Nephron progenitor cell (in vitro differentiated cells): ENCODE measurements around the gene KIF3B.
A peak's percentile ranks its signal among the peaks of the same experiment; 100 is the strongest.

Experiments
- DNase-seq: peaks from one replicate; pipeline ENCODE4 v3.0.0; 2021
- H3K27ac Mint-ChIP-seq: 2 replicates; pipeline ENCODE4 v1.8.0; 2021; ENCODE audit warnings: mild to moderate bottlenecking, moderate library complexity, mixed read lengths
- H3K27me3 Mint-ChIP-seq: 2 replicates; pipeline ENCODE4 v1.8.0; 2021; ENCODE audit warnings: mild to moderate bottlenecking, low read depth, mixed read lengths; ENCODE audit not compliant: poor library complexity
- H3K36me3 Mint-ChIP-seq: 2 replicates; pipeline ENCODE4 v1.8.0; 2021; ENCODE audit warnings: low read depth, mixed read lengths
- H3K4me1 Mint-ChIP-seq: 2 replicates; pipeline ENCODE4 v1.8.0; 2021; ENCODE audit warnings: mixed read lengths
- H3K4me3 Mint-ChIP-seq: 2 replicates; pipeline ENCODE4 v1.8.0; 2021; ENCODE audit warnings: mild to moderate bottlenecking, moderate library complexity, mixed read lengths
- H3K9me3 Mint-ChIP-seq: 2 replicates; pipeline ENCODE4 v1.8.0; 2021; ENCODE audit warnings: mild to moderate bottlenecking, moderate library complexity, mixed read lengths
- TF ChIP-seq, protein P1 (sequence below): fragments of 200-600 bp; sonication (generic); IDR thresholded peaks from 2 replicates; pipeline ENCODE4 v1.5.0; 2021; ENCODE audit warnings: antibody characterized with exemption

KIF3B gene

GRCh38 chr20:32291166-32291565 is 13.7 kb downstream of the KIF3B start:
- Mint-ChIP-seq H3K4me1 (peaks cover 10% of the 10 kb centered on the region), H3K27ac (no peak overlapping the region), H3K36me3 (peaks cover 5% of the 10 kb centered on the region), H3K4me3 (no peak overlapping the region), H3K27me3 (no peaks in the 10 kb centered on the region), H3K9me3 (no peaks in the 10 kb centered on the region)
- TF ChIP-seq, protein P1, sequence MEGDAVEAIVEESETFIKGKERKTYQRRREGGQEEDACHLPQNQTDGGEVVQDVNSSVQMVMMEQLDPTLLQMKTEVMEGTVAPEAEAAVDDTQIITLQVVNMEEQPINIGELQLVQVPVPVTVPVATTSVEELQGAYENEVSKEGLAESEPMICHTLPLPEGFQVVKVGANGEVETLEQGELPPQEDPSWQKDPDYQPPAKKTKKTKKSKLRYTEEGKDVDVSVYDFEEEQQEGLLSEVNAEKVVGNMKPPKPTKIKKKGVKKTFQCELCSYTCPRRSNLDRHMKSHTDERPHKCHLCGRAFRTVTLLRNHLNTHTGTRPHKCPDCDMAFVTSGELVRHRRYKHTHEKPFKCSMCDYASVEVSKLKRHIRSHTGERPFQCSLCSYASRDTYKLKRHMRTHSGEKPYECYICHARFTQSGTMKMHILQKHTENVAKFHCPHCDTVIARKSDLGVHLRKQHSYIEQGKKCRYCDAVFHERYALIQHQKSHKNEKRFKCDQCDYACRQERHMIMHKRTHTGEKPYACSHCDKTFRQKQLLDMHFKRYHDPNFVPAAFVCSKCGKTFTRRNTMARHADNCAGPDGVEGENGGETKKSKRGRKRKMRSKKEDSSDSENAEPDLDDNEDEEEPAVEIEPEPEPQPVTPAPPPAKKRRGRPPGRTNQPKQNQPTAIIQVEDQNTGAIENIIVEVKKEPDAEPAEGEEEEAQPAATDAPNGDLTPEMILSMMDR = no peak
- no peak for DNase-seq

- no peak for DNase-seq
- Mint-ChIP-seq H3K36me3 (peaks cover 5% of the 10 kb centered on the region), H3K27me3 (no peaks in the 10 kb centered on the region), H3K4me3 (no peak overlapping the region), H3K4me1 (peaks cover 10% of the 10 kb centered on the region), H3K9me3 (no peaks in the 10 kb centered on the region), H3K27ac (no peak overlapping the region)
- TF ChIP-seq, protein P1 = no peak
Measured at GRCh38 chr20:32292548-32292947, 15.1 kb downstream of the KIF3B start.

GRCh38 chr20:32294071-32294470 is 16.6 kb downstream of the KIF3B start:
- Mint-ChIP-seq H3K9me3 (no peaks in the 10 kb centered on the region), H3K27ac (peak overlapping the region; percentile 29), H3K4me1 (peaks cover 10% of the 10 kb centered on the region), H3K27me3 (no peaks in the 10 kb centered on the region), H3K36me3 (no peaks in the 10 kb centered on the region), H3K4me3 (no peak overlapping the region)
- TF ChIP-seq, protein P1 = no peak
- no peak for DNase-seq

- Mint-ChIP-seq H3K9me3 (no peaks in the 10 kb centered on the region), H3K4me3 (no peak overlapping the region), H3K27ac (no peak overlapping the region), H3K36me3 (no peaks in the 10 kb centered on the region), H3K4me1 (peaks cover 11% of the 10 kb centered on the region), H3K27me3 (no peaks in the 10 kb centered on the region)
- TF ChIP-seq, protein P1 = no peak
- DNase-seq = no peak
Measured at GRCh38 chr20:32296412-32296811, 19.0 kb downstream of the KIF3B start.

DNA sequence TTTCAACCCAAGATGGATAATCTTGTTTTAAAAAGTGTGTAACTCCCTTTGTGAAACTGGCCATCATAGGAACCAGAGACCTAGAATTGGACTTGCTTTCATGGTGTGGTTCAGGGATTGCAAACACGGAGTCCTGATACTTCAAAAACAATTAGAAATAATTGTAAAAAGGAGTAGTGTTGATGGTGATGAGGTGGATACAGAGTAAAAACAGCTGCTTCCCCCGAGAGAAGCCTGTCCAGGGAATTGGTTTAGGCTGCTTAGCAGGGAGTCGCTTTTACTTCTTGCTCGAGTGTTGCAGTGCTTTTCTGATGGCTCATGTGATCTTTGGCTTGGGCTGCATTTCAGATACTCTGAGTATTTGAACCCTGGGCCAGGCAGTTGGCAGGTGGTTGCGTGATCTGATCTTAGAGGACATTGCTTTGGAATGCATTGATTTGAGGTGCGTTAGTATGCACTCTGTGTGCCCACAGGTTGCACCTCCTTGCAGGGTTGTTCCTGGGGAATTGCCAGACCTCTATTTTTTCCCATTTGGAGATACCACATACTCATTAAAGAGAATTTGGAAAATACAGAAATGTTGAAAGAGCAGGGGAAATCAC is 19.5 kb downstream of the KIF3B start:
- Mint-ChIP-seq H3K27ac (no peak overlapping the region), H3K4me3 (no peak overlapping the region), H3K9me3 (no peaks in the 10 kb centered on the region), H3K36me3 (no peaks in the 10 kb centered on the region), H3K4me1 (peaks cover 16% of the 10 kb centered on the region), H3K27me3 (no peaks in the 10 kb centered on the region)
- no peak for DNase-seq
- TF ChIP-seq, protein P1 = no peak

DNA sequence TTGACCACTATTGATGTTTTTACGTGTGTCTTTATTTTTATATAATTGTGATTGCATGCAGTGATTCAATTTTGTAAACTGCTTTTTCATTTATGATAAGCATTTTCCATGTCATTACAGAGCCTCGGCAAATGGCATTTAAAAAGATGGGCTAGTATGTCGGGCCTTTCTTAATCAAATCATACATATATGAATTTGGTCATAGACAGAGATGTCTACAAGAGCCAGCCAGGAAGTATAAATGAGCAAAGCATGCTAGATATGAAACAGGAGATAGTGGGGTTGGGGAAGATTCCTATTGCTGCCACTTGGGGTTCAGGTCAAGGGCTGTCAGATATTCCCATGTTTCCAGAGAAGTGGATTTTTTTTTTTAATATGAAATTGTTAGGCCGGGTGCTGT is 20.0 kb downstream of the KIF3B start:
- no peak for DNase-seq
- Mint-ChIP-seq H3K9me3 (no peaks in the 10 kb centered on the region), H3K27ac (no peak overlapping the region), H3K27me3 (no peaks in the 10 kb centered on the region), H3K4me3 (no peak overlapping the region), H3K4me1 (peaks cover 21% of the 10 kb centered on the region), H3K36me3 (no peaks in the 10 kb centered on the region)
- TF ChIP-seq, protein P1 = no peak
